Ishikawa (cell line): ENCODE data around the gene LTA.

Experiments
- CEBPB ChIP-seq: IDR thresholded peaks from 2 replicates; pipeline ENCODE4 v1.6.1; 2012
- CREB1 ChIP-seq: IDR thresholded peaks from 2 replicates; pipeline ENCODE4 v1.6.1; 2012; ENCODE audit warnings: low read depth
- EGR1 ChIP-seq: IDR thresholded peaks from 2 replicates; pipeline ENCODE4 v1.6.1; 2012
- EP300 ChIP-seq: IDR thresholded peaks from 2 replicates; pipeline ENCODE4 v1.6.1; 2012; ENCODE audit warnings: borderline replicate concordance
- FOXM1 ChIP-seq: IDR thresholded peaks from 2 replicates; pipeline ENCODE4 v1.6.1; 2012; ENCODE audit warnings: low read depth, borderline replicate concordance
- MAX ChIP-seq: IDR thresholded peaks from 2 replicates; pipeline ENCODE4 v1.6.1; 2012
- NFIC ChIP-seq: IDR thresholded peaks from 2 replicates; pipeline ENCODE4 v1.6.1; 2012
- RAD21 ChIP-seq: IDR thresholded peaks from 2 replicates; pipeline ENCODE4 v1.6.1; 2012; ENCODE audit warnings: low read depth
- TAF1 ChIP-seq: IDR thresholded peaks from 2 replicates; pipeline ENCODE4 v1.6.1; 2012; ENCODE audit warnings: low read depth, mild to moderate bottlenecking
- TCF12 ChIP-seq: IDR thresholded peaks from 2 replicates; pipeline ENCODE4 v1.6.1; 2012; ENCODE audit warnings: low read depth
- TEAD4 ChIP-seq: IDR thresholded peaks from 2 replicates; pipeline ENCODE4 v1.6.1; 2012
- YY1 ChIP-seq: IDR thresholded peaks from 2 replicates; pipeline ENCODE4 v1.6.1; 2012; ENCODE audit warnings: low read depth
- ZBTB7A ChIP-seq: IDR thresholded peaks from 2 replicates; pipeline ENCODE4 v1.6.1; 2012; ENCODE audit warnings: low read depth
- TF ChIP-seq, protein P1 (sequence below): IDR thresholded peaks from 2 replicates; pipeline ENCODE4 v1.6.1; 2012; ENCODE audit warnings: low read depth, mild to moderate bottlenecking
- TF ChIP-seq, protein P2 (sequence below): IDR thresholded peaks from 2 replicates; pipeline ENCODE4 v1.6.1; 2012

LTA gene

DNA sequence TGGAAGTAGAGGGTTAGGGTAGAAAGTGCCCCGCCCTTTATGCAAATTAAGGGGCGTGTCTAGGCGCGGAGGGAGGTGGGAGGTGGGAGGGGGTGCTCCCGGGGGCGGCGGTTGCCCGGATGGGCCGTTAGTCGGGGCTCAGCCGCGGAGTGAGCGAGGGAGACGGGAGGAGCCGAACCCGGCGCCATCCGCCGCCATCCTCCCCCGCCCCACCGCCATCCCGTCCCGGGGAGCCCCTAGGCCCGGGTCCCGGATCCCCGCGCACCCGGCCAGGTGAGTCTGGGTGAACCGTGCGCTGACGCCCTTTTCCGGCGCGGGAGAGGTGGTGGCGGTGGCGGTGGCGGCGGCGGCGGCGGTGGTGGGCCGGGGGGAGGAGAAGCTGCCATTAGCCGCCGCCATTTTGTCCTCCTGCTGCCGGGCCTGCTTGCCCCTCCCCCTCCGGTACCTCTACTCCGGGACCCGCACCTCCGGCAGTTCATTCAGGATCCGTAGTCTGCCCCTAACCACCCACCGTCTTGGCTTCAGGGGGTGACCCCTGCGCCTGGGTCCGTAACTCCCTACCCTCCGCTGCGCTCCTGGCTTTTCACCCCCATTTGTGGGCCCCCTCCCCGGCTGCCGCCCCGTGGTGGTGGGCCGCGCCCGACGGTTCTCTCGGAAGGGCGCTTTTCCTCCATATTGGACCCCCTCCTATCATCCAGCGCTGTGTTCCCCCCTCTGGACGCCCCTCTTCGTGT lies 48.7 kb downstream of the LTA start, which contains the start of gene PRRC2A:
Gene PRRC2A, plus strand, starts transcription at position 130 of the 734 bp plus-strand sequence. CDS start 2,075 bp downstream, outside the sequence.
- no peak; the same call in none of the 2 replicates for TF ChIP-seq EGR1
- no peak for TF ChIP-seq CREB1
- 0 out of 2 replicates have a peak, but pooled peaks have one; percentile 49 for TF ChIP-seq ZBTB7A
- TF ChIP-seq CEBPB = no peak
- peak; percentile 26; the same call in 1 of the 2 replicates for TF ChIP-seq TCF12
- no peak for TF ChIP-seq RAD21
- peak; percentile 53 for TF ChIP-seq MAX
- TF ChIP-seq, protein P1, sequence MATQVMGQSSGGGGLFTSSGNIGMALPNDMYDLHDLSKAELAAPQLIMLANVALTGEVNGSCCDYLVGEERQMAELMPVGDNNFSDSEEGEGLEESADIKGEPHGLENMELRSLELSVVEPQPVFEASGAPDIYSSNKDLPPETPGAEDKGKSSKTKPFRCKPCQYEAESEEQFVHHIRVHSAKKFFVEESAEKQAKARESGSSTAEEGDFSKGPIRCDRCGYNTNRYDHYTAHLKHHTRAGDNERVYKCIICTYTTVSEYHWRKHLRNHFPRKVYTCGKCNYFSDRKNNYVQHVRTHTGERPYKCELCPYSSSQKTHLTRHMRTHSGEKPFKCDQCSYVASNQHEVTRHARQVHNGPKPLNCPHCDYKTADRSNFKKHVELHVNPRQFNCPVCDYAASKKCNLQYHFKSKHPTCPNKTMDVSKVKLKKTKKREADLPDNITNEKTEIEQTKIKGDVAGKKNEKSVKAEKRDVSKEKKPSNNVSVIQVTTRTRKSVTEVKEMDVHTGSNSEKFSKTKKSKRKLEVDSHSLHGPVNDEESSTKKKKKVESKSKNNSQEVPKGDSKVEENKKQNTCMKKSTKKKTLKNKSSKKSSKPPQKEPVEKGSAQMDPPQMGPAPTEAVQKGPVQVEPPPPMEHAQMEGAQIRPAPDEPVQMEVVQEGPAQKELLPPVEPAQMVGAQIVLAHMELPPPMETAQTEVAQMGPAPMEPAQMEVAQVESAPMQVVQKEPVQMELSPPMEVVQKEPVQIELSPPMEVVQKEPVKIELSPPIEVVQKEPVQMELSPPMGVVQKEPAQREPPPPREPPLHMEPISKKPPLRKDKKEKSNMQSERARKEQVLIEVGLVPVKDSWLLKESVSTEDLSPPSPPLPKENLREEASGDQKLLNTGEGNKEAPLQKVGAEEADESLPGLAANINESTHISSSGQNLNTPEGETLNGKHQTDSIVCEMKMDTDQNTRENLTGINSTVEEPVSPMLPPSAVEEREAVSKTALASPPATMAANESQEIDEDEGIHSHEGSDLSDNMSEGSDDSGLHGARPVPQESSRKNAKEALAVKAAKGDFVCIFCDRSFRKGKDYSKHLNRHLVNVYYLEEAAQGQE = 0 out of 2 replicates have a peak, but pooled peaks have one; percentile 2
- TF ChIP-seq FOXM1 = 0 out of 2 replicates have a peak, but pooled peaks have one; percentile 12
- TF ChIP-seq TAF1 = peak; percentile 94
- peak; percentile 95 for TF ChIP-seq YY1

DNA sequence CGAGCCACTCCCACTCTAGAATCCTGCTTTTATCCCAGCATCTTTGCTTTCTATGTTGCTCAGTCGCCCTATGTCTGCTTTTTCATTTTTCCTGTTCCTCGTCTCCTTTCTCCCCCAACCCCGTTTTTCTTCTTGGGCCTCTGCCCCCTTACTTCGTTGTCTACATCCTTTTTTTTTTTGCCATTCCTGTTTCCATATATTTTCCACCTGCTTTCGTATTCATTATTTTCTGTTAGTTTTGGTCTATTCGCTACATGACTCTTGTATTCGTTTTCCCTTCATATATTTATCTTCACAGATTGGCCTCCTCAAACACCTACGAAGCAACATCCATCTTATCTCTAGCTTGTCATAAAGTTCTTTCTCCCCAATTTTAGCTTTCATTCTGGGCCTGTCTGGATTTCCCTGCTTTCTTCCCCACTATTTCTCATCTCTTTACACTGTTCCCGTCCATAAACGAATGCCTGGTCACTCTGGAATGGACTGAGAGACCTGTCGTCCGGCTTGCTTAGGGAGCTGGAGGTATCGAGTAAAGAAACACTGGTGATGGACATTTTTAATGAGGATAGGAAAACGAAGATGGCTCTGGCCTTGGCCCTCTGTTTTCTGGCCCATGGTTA lies 49.3 kb downstream of the LTA start:
- TF ChIP-seq YY1 (no peak), EGR1 (no peak), TEAD4 (no peak), CEBPB (no peak), MAX (no peak), FOXM1 (no peak), TCF12 (no peak), CREB1 (no peak), TAF1 (no peak), ZBTB7A (no peak), NFIC (no peak), RAD21 (no peak), EP300 (no peak)
- TF ChIP-seq, protein P2, sequence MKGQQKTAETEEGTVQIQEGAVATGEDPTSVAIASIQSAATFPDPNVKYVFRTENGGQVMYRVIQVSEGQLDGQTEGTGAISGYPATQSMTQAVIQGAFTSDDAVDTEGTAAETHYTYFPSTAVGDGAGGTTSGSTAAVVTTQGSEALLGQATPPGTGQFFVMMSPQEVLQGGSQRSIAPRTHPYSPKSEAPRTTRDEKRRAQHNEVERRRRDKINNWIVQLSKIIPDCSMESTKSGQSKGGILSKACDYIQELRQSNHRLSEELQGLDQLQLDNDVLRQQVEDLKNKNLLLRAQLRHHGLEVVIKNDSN = no peak
- TF ChIP-seq, protein P1 = no peak

GRCh38 chr6:31621991-31622390 lies 49.9 kb downstream of the LTA start:
- TF ChIP-seq TAF1 (no peak), CEBPB (no peak), ZBTB7A (no peak), YY1 (no peak), EGR1 (no peak)
- TF ChIP-seq, protein P1 = no peak

- TF ChIP-seq CEBPB (no peak), TCF12 (no peak), RAD21 (no peak), EGR1 (no peak), ZBTB7A (no peak), NFIC (no peak), EP300 (no peak)
- TF ChIP-seq, protein P2 = no peak
These were observed 50.6 kb downstream of the LTA start for GRCh38 chr6:31622684-31623091.
